Sciatic nerve (tissue), 2 donors: Measurements from ENCODE around the gene SPEF1. TPM values are rescaled to one million over a fixed set of nuclear protein-coding genes. Genes with fewer than 3 reads are reported as not detected.
"Not testable (repeated sequence)": the region's sequence is repeated elsewhere in the genome, so short reads cannot be mapped to it uniquely, and the experiment has no call there.

ENCODE experiments used
- ATAC-seq: fragments of 200-7000 bp; cut with Tn5 transposase; one replicate; pipeline ENCODE4 v1.9.1; 2020; ENCODE audit warnings: mild to moderate bottlenecking, moderate library complexity
- DNase-seq: peaks from one replicate; pipeline ENCODE4 v3.0.0-alpha.2; 2020; ENCODE audit warnings: low spot score
- intact Hi-C: fragments of 100-400 bp; cut with DNase I; formaldehyde crosslinking; loops from one replicate; pipeline ENCODE4 v1.14.2; 2022
- total RNA-seq: library from RNA; stranded (reverse); fragmentation: NEBNext Ultra II Directional; extraction: Animal tissue kit (Norgen Biotek cat#: 25700); gene quantifications from one replicate; pipeline ENCODE4 v1.2.1, GENCODE V29; 2021
- donor health status: DM: no; HTN: no; CAD: no.
- donor health status: DM: no; HTN: no; CAD: no.

Gene SPEF1
- not detected for total RNA-seq

- peak; percentile 88 for ATAC-seq
- intact Hi-C loops: no loop called here
- DNase-seq: peak; percentile 87
Observed at GRCh38 chr20:3781153-3781910, at the start of gene SPEF1. SPEF1 (minus strand) TSS chr20:3781448; CDS start chr20:3781287, 161 bp downstream.

DNA sequence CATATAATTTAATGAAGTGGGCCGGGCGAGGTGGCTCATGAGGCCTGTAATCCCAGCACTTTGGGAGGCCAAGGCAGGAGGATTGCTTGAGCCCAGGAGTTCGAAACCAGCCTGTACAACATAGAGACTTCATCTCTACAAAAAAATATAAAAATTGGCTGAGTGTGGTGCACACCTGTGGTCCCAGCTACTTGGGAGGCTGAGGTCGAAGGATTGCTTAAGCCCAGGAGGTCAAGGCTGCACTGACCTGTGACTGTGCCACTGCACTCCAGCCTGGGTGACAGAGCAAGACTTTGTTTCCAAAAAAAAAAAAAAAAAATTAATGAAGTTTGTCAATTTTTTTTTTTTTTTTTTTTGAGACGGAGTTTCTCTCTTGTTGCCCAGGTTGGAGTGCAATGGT lies 48.6 kb upstream of the SPEF1 start:
- ATAC-seq, DNase-seq, intact Hi-C loops: not testable (repeated sequence)

GRCh38 chr20:3828798-3829197 lies 47.5 kb upstream of the SPEF1 start:
- intact Hi-C loops: no loop called here
- DNase-seq: no peak
- ATAC-seq: no peak

- ATAC-seq: no peak
- intact Hi-C loops: no loop called here
Observed at GRCh38 chr20:3826420-3826819, 45.2 kb upstream of the SPEF1 start.

GRCh38 chr20:3825526-3825925 lies 44.3 kb upstream of the SPEF1 start:
- intact Hi-C loops: no loop called here
- DNase-seq: no peak
- ATAC-seq: no peak

More at GRCh38 chr20:3826420-3826819, 45.2 kb upstream of the SPEF1 start:
- no peak for DNase-seq

- ATAC-seq (no peak), DNase-seq (no peak)
- intact Hi-C loops: no loop called here
Observed at GRCh38 chr20:3823881-3824280, 42.6 kb upstream of the SPEF1 start.

- no peak for ATAC-seq
- intact Hi-C loops: loop anchor here (2.0 kb wide), 1 partner anchor 35 kb away; the partner anchor contains the start of gene CENPB
- DNase-seq: no peak
Observed at GRCh38 chr20:3821996-3822395, 40.7 kb upstream of the SPEF1 start.

DNA sequence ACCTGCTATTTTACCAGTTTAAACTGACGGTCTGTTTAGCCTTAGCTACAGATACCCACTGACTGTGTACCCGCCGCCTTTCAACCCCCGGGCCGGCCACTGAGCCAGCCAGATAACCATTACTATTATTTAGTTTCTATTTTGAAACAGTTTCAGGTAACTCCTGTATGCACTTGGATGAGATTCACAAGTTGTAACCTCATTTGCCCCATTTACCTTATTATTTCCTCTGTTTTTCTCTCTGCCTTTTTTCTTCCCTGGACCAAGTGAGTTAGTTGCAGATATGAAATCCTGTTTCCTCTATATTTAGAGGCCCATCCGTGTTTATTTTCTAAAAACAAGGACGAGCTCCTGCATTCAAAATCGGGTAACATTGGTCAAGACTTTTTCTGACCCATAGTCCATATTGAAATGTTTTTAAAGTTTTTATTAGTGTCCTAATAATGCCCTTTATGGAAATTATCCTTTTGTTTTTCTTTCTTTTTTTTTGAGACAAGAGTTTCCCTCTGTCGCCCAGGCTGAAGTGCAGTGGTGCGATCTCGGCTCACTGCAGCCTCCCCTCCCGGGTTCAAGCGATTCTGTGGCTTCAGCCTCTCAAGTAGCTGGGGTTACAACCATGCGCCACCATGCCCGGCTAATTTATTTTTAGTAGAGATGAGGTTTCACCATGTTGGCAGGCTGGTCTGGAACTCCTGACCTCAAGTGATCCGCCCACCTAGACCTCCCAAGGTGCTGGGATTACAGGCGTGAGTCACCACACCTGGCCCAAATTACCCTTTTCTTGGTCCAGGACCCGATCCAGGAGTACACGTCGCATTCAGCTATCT lies 39.9 kb upstream of the SPEF1 start:
- intact Hi-C loops: loop anchor here (2.0 kb wide), 1 partner anchor 34 kb away; the partner anchor contains the start of gene CENPB
- ATAC-seq (no peak), DNase-seq (no peak)

GRCh38 chr20:3820048-3820900 lies 39.0 kb upstream of the SPEF1 start, which contains the start of gene AP5S1:
AP5S1 (plus strand) TSS chr20:3820547; CDS start chr20:3822118, 1,571 bp downstream.
- peak; percentile 91 for ATAC-seq
- intact Hi-C loops: loop anchor here (2.0 kb wide), 1 partner anchor 33 kb away; the partner anchor contains the start of gene CENPB
- peak; percentile 99 for DNase-seq

DNA sequence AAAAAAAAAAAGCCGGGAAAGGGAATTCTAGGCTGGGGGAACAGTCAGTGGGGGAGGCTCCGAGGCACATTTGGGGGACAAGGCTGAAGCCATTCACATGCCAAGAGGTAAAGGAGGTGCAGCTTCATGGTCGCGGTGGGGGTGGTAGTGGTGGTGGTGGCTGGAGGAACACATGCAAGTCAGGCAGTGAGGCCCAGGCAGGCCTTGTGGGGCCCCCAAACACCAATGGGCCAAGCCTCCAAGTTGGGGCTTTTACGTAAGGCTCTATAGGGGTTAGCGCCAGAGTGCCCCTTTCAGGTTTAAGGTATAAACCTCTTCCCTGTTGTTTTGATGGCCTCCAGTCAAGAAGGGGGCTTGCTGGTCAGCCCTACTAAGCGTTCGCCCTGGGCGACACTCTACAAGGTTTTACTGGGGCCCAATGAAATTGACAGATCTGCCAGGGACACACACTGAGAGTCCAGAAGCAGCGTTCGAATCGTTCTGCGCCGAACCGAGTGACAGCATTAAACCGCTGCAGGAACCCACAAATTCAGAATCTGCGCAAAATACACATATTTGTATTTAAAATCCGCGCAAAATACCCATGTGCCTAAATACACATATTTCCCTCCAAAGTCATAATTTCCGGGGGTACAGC lies 38.3 kb upstream of the SPEF1 start:
- DNase-seq (no peak), ATAC-seq (no peak)
- intact Hi-C loops: loop anchor here (2.0 kb wide), 1 partner anchor 33 kb away; the partner anchor contains the start of gene CENPB

GRCh38 chr20:3818155-3819151 lies 37.2 kb upstream of the SPEF1 start:
- DNase-seq: no peak
- ATAC-seq: peak; percentile 40
- intact Hi-C loops: no loop called here

DNA sequence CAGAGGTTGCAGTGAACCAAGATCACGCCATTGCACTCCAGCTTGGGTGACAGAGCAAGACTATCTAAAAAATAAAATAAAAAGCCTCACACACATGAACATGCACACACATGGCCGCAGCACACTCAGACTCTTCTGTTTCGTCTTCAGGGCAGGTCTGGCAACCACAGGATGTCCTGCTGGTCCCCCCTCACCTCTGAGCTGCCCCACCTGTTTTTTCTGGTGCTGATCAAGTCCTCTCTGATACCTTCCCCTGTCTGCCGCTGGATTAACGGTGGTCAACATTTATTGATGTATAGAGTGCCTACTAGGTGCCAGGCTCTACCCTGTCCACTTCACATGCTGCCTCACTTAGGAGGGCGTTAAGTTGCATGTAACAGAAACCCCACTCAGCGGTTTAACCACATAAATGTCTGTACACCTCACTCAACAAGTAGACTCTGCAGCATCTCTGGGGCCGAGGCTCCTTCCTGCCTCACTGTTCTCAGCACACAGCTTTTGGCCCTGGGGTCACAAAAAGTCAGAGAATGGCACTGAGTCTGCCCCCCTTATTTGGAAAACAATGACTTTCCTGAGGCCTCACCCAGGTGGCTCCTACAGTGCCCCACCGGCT lies 34.6 kb upstream of the SPEF1 start:
- intact Hi-C loops: no loop called here
- DNase-seq (no peak), ATAC-seq (no peak)

- intact Hi-C loops: no loop called here
- DNase-seq (no peak), ATAC-seq (no peak)
Observed at GRCh38 chr20:3814928-3815495, 33.8 kb upstream of the SPEF1 start.

- no peak for ATAC-seq
- intact Hi-C loops: no loop called here
- no peak for DNase-seq
Observed at GRCh38 chr20:3813848-3814581, 32.8 kb upstream of the SPEF1 start.

- DNase-seq (no peak), ATAC-seq (no peak)
- intact Hi-C loops: no loop called here
Observed at GRCh38 chr20:3812975-3813847, 32.0 kb upstream of the SPEF1 start.
